Tibial artery (tissue), 4 donors: Measurements from ENCODE around the gene CLEC9A.

ENCODE experiments used
- DNase-seq, 2 donors: peaks; one replicate each; pipeline ENCODE4 v3.0.0-alpha.2; 2019
- H3K27ac ChIP-seq, 2 donors: fragments of 200-600 bp; sonication (generic) in 1 of 2; 1 replicate in 1 of 2; 2 replicates in 1 of 2; pipeline ENCODE4 v1.5.1; 2018 to 2019; ENCODE audit warnings: mild to moderate bottlenecking in 1 of 2
- H3K27me3 ChIP-seq, 2 donors: fragments of 200-600 bp; sonication (generic) in 1 of 2; one replicate each; pipeline versions ENCODE4 v1.5.1 to v1.6.0; 2016 to 2019
- H3K36me3 ChIP-seq, 3 donors: fragments of 200-600 bp; sonication (generic) in 2 of 3; one replicate each; pipeline ENCODE4 v1.5.1; 2016 to 2019; ENCODE audit warnings: mild to moderate bottlenecking in 2 of 3
- H3K4me1 ChIP-seq, 4 donors: fragments of 200-600 bp; sonication (generic) in 2 of 4; 1 replicate in 3 of 4; 2 replicates in 1 of 4; pipeline ENCODE4 v1.5.1; 2016 to 2019
- H3K4me3 ChIP-seq, 2 donors: fragments of 200-600 bp; sonication (generic) in 1 of 2; 1 replicate in 1 of 2; 2 replicates in 1 of 2; pipeline ENCODE4 v1.5.1; 2018 to 2019; ENCODE audit warnings: mild to moderate bottlenecking in 2 of 2
- H3K9me3 ChIP-seq, 3 donors: fragments of 200-600 bp; sonication (generic) in 1 of 3; one replicate each; pipeline ENCODE4 v1.5.1; 2016 to 2019
- intact Hi-C: fragments of 100-400 bp; cut with DNase I; formaldehyde crosslinking; loops from one replicate; pipeline ENCODE4 v1.15.0; 2023; ENCODE audit warnings: low total_unique reads
- TF ChIP-seq, protein P1 (sequence below), 2 experiments: fragments of 200-600 bp in 1 of 2; fragments of 450-650 bp in 1 of 2; IDR thresholded peaks; one replicate each; pipeline ENCODE4 v1.5.1; 2017 to 2019; ENCODE audit warnings: antibody characterized with exemption in 2 of 2, mild to moderate bottlenecking in 1 of 2, moderate library complexity in 1 of 2

CLEC9A gene

DNA sequence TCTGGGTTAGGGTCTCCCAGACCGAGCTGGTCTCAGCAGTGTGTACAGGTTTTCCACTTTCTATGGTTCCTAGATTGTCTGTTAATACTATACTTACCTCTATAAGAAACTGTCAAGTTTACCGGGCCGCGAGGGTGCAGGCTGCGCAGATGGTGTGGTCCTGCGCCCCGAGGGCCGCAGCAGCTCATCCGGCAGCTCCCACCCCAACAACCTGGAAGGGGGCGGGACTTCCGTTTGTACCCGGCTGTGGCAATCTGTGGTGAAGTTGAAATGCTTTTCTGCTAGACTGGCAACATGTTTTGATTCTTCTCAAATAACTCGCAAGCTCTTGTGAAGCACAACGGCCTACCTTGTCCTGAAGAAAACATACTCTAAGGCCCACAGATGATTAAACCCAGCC is at the start of gene CLEC9A:
Gene CLEC9A, plus strand, starts transcription at position 237 of the 400 bp plus-strand sequence. CDS start 22,006 bp downstream, outside the sequence.
- intact Hi-C loops, result no loop called here
- Histone ChIP-seq H3K4me3 (no peak within 1 kb of the TSS), H3K27ac (no peak within 1 kb of the TSS), H3K36me3 (no peaks in the 10 kb centered on the region), H3K27me3 (no peaks in the 10 kb centered on the region), H3K9me3 (no peaks in the 10 kb centered on the region), H3K4me1 (no peaks in the 10 kb centered on the region)
- TF ChIP-seq, protein P1, sequence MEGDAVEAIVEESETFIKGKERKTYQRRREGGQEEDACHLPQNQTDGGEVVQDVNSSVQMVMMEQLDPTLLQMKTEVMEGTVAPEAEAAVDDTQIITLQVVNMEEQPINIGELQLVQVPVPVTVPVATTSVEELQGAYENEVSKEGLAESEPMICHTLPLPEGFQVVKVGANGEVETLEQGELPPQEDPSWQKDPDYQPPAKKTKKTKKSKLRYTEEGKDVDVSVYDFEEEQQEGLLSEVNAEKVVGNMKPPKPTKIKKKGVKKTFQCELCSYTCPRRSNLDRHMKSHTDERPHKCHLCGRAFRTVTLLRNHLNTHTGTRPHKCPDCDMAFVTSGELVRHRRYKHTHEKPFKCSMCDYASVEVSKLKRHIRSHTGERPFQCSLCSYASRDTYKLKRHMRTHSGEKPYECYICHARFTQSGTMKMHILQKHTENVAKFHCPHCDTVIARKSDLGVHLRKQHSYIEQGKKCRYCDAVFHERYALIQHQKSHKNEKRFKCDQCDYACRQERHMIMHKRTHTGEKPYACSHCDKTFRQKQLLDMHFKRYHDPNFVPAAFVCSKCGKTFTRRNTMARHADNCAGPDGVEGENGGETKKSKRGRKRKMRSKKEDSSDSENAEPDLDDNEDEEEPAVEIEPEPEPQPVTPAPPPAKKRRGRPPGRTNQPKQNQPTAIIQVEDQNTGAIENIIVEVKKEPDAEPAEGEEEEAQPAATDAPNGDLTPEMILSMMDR (IDR thresholded peaks at IDR 0.05), result no peak
- no peak for DNase-seq

DNA sequence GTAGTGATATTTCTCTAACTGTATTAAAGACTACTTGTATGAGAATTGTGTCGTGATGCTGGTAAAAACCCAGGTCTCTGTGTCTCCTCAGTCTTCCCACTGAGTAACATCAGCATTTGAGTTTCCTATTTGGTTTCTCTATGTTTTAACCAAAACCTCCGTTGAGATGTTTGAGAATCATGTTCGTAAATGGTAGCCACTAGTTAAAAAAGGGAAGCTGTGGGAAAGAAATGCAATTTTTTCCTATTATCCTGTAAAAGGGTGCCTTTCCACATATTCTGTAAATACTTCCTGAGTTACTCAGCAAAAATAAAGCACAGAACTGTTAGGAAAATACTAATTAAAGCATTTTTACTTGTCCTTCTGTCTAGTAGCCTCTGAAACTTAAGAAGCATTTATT is 38.6 kb upstream of the CLEC9A start:
- intact Hi-C loops, result no loop called here
- TF ChIP-seq, protein P1 (IDR thresholded peaks at IDR 0.05), result no peak
- no peaks in the 10 kb centered on the region for H3K9me3 ChIP-seq
- H3K4me1 ChIP-seq, result no peaks in the 10 kb centered on the region
- H3K4me3 ChIP-seq, result no peak overlapping the region
- no peaks in the 10 kb centered on the region for H3K36me3 ChIP-seq
- DNase-seq, result no peak
- H3K27ac ChIP-seq, result no peak overlapping the region
- H3K27me3 ChIP-seq, result no peaks in the 10 kb centered on the region

DNA sequence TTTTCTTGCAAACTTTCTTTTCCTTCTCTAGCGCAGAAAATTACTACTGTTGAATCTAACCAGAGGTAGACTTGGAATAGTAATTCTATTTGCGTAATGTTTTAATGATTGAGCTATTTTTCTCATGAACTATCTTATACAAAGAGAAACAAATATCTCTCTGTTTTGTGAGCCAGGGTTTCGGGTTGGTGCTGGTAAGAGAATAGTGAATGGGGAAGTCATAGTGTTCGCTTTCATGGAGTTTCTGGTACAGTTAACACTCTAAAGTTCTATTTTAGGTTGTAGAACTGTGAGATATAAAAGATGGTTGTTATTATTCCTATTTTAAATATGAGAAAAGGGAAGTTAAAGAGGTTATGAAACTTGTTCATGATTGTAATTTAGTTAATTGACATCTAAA is 38.2 kb upstream of the CLEC9A start:
- no peaks in the 10 kb centered on the region for H3K27me3 ChIP-seq
- no peaks in the 10 kb centered on the region for H3K4me1 ChIP-seq
- TF ChIP-seq, protein P1 (IDR thresholded peaks at IDR 0.05), result no peak
- H3K27ac ChIP-seq, result no peak overlapping the region
- intact Hi-C loops, result no loop called here
- no peak for DNase-seq
- H3K36me3 ChIP-seq, result no peaks in the 10 kb centered on the region
- no peak overlapping the region for H3K4me3 ChIP-seq
- H3K9me3 ChIP-seq, result no peaks in the 10 kb centered on the region

DNA sequence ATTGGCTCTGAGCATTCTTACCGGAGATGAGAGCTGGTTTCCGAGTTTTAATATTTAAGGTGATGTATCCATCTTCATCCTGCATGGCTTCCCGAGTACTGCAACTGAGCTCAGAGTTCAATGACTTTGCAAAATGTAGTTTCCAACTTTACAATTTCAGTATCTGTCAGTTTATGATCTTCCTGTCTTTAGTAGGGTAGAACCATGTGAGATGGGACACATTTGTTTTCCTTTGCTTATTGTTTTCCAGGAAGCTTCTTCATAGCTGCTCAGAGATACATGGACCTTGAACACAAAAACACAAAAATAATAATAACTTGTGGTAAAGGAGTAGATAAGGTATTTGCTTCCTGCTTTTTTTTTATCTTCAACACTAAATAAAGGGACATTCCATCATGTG is 31.5 kb upstream of the CLEC9A start, which contains the start of gene CLEC1B:
Gene CLEC1B, minus strand, starts transcription at position 106 of the 400 bp plus-strand sequence. Its CDS starts 21 bp downstream, at position 85.
- DNase-seq, result no peak
- intact Hi-C loops, result no loop called here
- Histone ChIP-seq H3K36me3 (no peaks in the 10 kb centered on the region), H3K4me3 (no peak within 1 kb of the TSS), H3K27me3 (no peaks in the 10 kb centered on the region), H3K27ac (no peak within 1 kb of the TSS), H3K9me3 (no peaks in the 10 kb centered on the region), H3K4me1 (no peaks in the 10 kb centered on the region)
- TF ChIP-seq, protein P1 (IDR thresholded peaks at IDR 0.05), result no peak

DNA sequence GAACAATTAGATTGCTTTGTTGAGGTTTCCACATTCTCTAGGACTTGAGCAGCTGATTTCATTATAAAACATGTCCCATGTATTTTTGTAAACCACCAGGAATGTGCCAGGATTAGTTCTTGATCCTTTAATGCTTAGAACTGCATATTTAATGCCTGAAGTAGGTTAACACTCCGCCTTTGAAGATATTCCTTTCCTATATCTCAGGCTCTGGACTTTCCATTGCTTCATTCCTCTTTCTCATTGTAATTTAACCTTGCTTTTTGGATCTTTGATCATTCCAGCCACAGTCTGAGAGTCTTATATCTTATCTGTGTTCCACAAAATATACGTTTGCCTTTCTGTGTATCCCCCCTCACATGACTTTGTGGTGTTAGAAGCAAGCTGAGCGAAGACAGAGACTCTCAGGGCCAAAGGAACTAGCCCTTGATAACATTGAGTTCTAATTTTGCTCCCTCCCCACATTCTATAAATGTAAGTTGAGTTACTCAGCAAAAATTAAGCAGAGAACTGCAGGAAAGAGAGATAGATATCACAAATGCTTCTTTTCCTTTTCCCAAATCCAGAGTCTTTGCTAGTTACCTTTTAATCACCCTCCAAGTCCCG is 29.2 kb upstream of the CLEC9A start:
- no peaks in the 10 kb centered on the region for H3K4me1 ChIP-seq
- intact Hi-C loops, result no loop called here
- TF ChIP-seq, protein P1 (IDR thresholded peaks at IDR 0.05), result no peak
- H3K9me3 ChIP-seq, result no peaks in the 10 kb centered on the region
- no peak for DNase-seq
- H3K27me3 ChIP-seq, result no peaks in the 10 kb centered on the region
- H3K27ac ChIP-seq, result no peak overlapping the region
- no peaks in the 10 kb centered on the region for H3K36me3 ChIP-seq
- no peak overlapping the region for H3K4me3 ChIP-seq
